H9 (cell line): ENCODE results near the gene GP2. TPM values are rescaled to one million over a fixed set of nuclear protein-coding genes. Genes with fewer than 3 reads are reported as not detected.

Experiments
- DNase-seq: peaks from one replicate; pipeline ENCODE4 v3.0.0-alpha.2; 2017
- H2AFZ ChIP-seq: one replicate; pipeline ENCODE4 v1.6.1; 2013; ENCODE audit warnings: mild to moderate bottlenecking, low read length, control low read depth, moderate library complexity
- H2AK5ac ChIP-seq: 2 replicates; pipeline ENCODE4 v1.6.1; 2013; ENCODE audit warnings: low read length, control low read depth, mixed read lengths; ENCODE audit not compliant: insufficient read length
- H2BK120ac ChIP-seq: one replicate; pipeline ENCODE4 v1.6.1; 2013; ENCODE audit warnings: low read depth, mild to moderate bottlenecking, low read length, control low read depth, inconsistent platforms; ENCODE audit not compliant: poor library complexity, severe bottlenecking
- H2BK12ac ChIP-seq: 2 replicates; pipeline ENCODE4 v1.6.1; 2013; ENCODE audit warnings: low read length, control low read depth, mixed read lengths, low read depth; ENCODE audit not compliant: insufficient read length
- H2BK15ac ChIP-seq: 2 replicates; pipeline ENCODE4 v1.6.1; 2013; ENCODE audit warnings: low read depth, low read length, control low read depth
- H2BK20ac ChIP-seq: one replicate; pipeline ENCODE4 v1.6.1; 2013; ENCODE audit warnings: low read depth, mild to moderate bottlenecking, low read length, control low read depth, inconsistent platforms; ENCODE audit not compliant: poor library complexity, severe bottlenecking
- H2BK5ac ChIP-seq: 2 replicates; pipeline ENCODE4 v1.6.1; 2013; ENCODE audit warnings: low read length, control low read depth, mixed read lengths; ENCODE audit not compliant: insufficient read length
- H3K14ac ChIP-seq: 2 replicates; pipeline ENCODE4 v1.6.1; 2013; ENCODE audit warnings: low read length, control low read depth; ENCODE audit not compliant: insufficient read depth
- H3K18ac ChIP-seq: 2 replicates; pipeline ENCODE4 v1.6.1; 2013; ENCODE audit warnings: low read depth, mild to moderate bottlenecking, mixed read lengths, low read length, control low read depth; ENCODE audit not compliant: insufficient read length
- H3K23ac ChIP-seq: 2 replicates; pipeline ENCODE4 v1.6.1; 2013; ENCODE audit warnings: low read length, control low read depth, mixed read lengths, low read depth; ENCODE audit not compliant: insufficient read length
- H3K23me2 ChIP-seq: 2 replicates; pipeline ENCODE4 v1.6.1; 2013; ENCODE audit warnings: low read depth, mild to moderate bottlenecking, mixed read lengths, low read length, control low read depth; ENCODE audit not compliant: insufficient read length, poor library complexity, severe bottlenecking
- H3K27ac ChIP-seq: 2 replicates; pipeline ENCODE4 v1.5.1; 2013; ENCODE audit warnings: low read length, control low read depth, mixed read lengths, low read depth; ENCODE audit not compliant: insufficient read length
- H3K27me3 ChIP-seq: 2 replicates; pipeline ENCODE4 v1.6.1; 2013; ENCODE audit warnings: low read length, control low read depth, inconsistent platforms; ENCODE audit not compliant: insufficient read depth
- H3K4ac ChIP-seq: 2 replicates; pipeline ENCODE4 v1.6.1; 2013; ENCODE audit warnings: low read depth, mild to moderate bottlenecking, control low read depth, inconsistent platforms, low read length, moderate library complexity
- H3K4me1 ChIP-seq: 2 replicates; pipeline ENCODE4 v1.6.1; 2013; ENCODE audit warnings: low read length, control low read depth, inconsistent platforms; ENCODE audit not compliant: insufficient read depth
- H3K4me2 ChIP-seq: 2 replicates; pipeline ENCODE4 v1.6.1; 2013; ENCODE audit warnings: low read length, control low read depth, mixed read lengths; ENCODE audit not compliant: insufficient read length, insufficient read depth
- H3K56ac ChIP-seq: 2 replicates; pipeline ENCODE4 v1.6.1; 2013; ENCODE audit warnings: low read depth, mild to moderate bottlenecking, mixed read lengths, low read length, control low read depth; ENCODE audit not compliant: insufficient read length
- H3K79me1 ChIP-seq: 2 replicates; pipeline ENCODE4 v1.6.1; 2013; ENCODE audit warnings: low read depth, mild to moderate bottlenecking, moderate library complexity, low read length, control low read depth, inconsistent platforms; ENCODE audit not compliant: insufficient read depth, poor library complexity, severe bottlenecking
- H3K79me2 ChIP-seq: 2 replicates; pipeline ENCODE4 v1.6.1; 2013; ENCODE audit warnings: low read length, control low read depth, inconsistent platforms; ENCODE audit not compliant: insufficient read depth
- H3K9ac ChIP-seq: 2 replicates; pipeline ENCODE4 v1.6.1; 2013; ENCODE audit warnings: low read length, control low read depth, mixed read lengths; ENCODE audit not compliant: insufficient read length; ENCODE audit errors: extremely low read depth
- H3K9me3 ChIP-seq: one replicate; pipeline ENCODE4 v1.6.1; 2013; ENCODE audit warnings: low read depth, low read length, inconsistent platforms; ENCODE audit not compliant: control insufficient read depth
- H3T11ph ChIP-seq: one replicate; pipeline ENCODE4 v1.6.1; 2013; ENCODE audit warnings: mild to moderate bottlenecking, low read length, control low read depth, inconsistent platforms
- H4K20me1 ChIP-seq: one replicate; pipeline ENCODE4 v1.6.1; 2013; ENCODE audit not compliant: control insufficient read depth, insufficient read length, insufficient read depth
- H4K5ac ChIP-seq: 2 replicates; pipeline ENCODE4 v1.6.1; 2013; ENCODE audit warnings: low read depth, mild to moderate bottlenecking, mixed read lengths, low read length, control low read depth; ENCODE audit not compliant: insufficient read length
- H4K8ac ChIP-seq: replicated peaks from 2 replicates; pipeline ENCODE4 v1.6.1; 2013; ENCODE audit warnings: low read length, control low read depth, mixed read lengths, low read depth; ENCODE audit not compliant: insufficient read length
- H4K91ac ChIP-seq: 2 replicates; pipeline ENCODE4 v1.6.1; 2013; ENCODE audit warnings: low read depth, mild to moderate bottlenecking, moderate library complexity, mixed read lengths, low read length, control low read depth; ENCODE audit not compliant: insufficient read length
- H3K27ac Mint-ChIP-seq, 3 experiments: 2 replicates in 2 of 3; 3 replicates in 1 of 3; pipeline ENCODE4 v1.8.0; 2020 to 2021; ENCODE audit warnings: mixed read lengths in 3 of 3, mild to moderate bottlenecking in 1 of 3, moderate library complexity in 1 of 3
- H3K27me3 Mint-ChIP-seq: 2 replicates; pipeline ENCODE4 v1.8.0; 2021; ENCODE audit warnings: low read depth, mild to moderate bottlenecking, moderate library complexity, mixed read lengths
- H3K36me3 Mint-ChIP-seq, 3 experiments: 2 replicates in 2 of 3; 3 replicates in 1 of 3; pipeline ENCODE4 v1.8.0; 2020 to 2021; ENCODE audit warnings: low read depth in 3 of 3, mixed read lengths in 3 of 3; ENCODE audit not compliant: insufficient read depth in 1 of 3
- H3K4me1 Mint-ChIP-seq, 2 experiments: 2 replicates each; pipeline ENCODE4 v1.8.0; 2020; ENCODE audit warnings: mixed read lengths in 2 of 2
- H3K4me3 Mint-ChIP-seq, 2 experiments: 2 replicates in 1 of 2; 3 replicates in 1 of 2; pipeline ENCODE4 v1.8.0; 2020 to 2021; ENCODE audit warnings: mild to moderate bottlenecking in 2 of 2, mixed read lengths in 2 of 2, moderate library complexity in 1 of 2
- H3K9me3 Mint-ChIP-seq, 2 experiments: 2 replicates in 1 of 2; 3 replicates in 1 of 2; pipeline ENCODE4 v1.8.0; 2020; ENCODE audit warnings: mild to moderate bottlenecking in 2 of 2, mixed read lengths in 2 of 2, moderate library complexity in 1 of 2
- CTCF ChIP-seq: fragments of 200-600 bp; sonication (generic); conservative IDR thresholded peaks from 3 replicates; pipeline ENCODE4 v1.8.0; 2021; ENCODE audit warnings: antibody characterized with exemption, mild to moderate bottlenecking
- WGBS: extraction: QIAGEN DNeasy Blood & Tissue Kit; methylation state at CpG from one replicate; pipeline ENCODE4 v1.1.7; 2013; ENCODE audit warnings: missing lambda C conversion rate, low lambda C conversion rate, mixed read lengths; ENCODE audit not compliant: insufficient read length; ENCODE audit errors: extremely low coverage; 5-methylcytosine and 5-hydroxymethylcytosine counted together
- total RNA-seq: library from RNA; stranded (reverse); gene quantifications from 2 replicates; pipeline ENCODE4 v1.2.1, GENCODE V29; 2021

GP2 gene
- total RNA-seq, 1 experiment from 2014 or later = not detected

- Histone ChIP-seq H3K9me3 (no peaks in the 10 kb centered on the region), H3K79me1 (no peaks in the 10 kb centered on the region), H2BK5ac (no peak overlapping the region), H3K4me1 (no peaks in the 10 kb centered on the region; the same call in 1 of the 2 replicates), H3K79me2 (no peaks in the 10 kb centered on the region), H3K14ac (no peak overlapping the region), H3K23me2 (no peaks in the 10 kb centered on the region), H3T11ph (no peak overlapping the region), H3K56ac (no peak overlapping the region), H3K18ac (no peak overlapping the region), H2AFZ (no peak overlapping the region), H3K4me2 (no peak overlapping the region), H4K8ac (no peak overlapping the region), H3K4ac (no peak overlapping the region), H3K23ac (no peak overlapping the region), H2BK12ac (no peak overlapping the region), H2BK15ac (no peak overlapping the region), H2BK120ac (no peak overlapping the region), H3K27ac (no peak overlapping the region), H2BK20ac (no peak overlapping the region), H4K20me1 (no peaks in the 10 kb centered on the region), H4K5ac (no peak overlapping the region), H2AK5ac (no peak overlapping the region), H3K27me3 (no peaks in the 10 kb centered on the region), H3K9ac (no peak overlapping the region), H4K91ac (no peak overlapping the region)
- Mint-ChIP-seq H3K4me3 (no peak overlapping the region; a peak in 2 of 5 replicates), H3K27ac (peak overlapping the region in 1 of 3 experiments; percentile 88; a peak in 1 of 7 replicates), H3K36me3 (no peaks in the 10 kb centered on the region), H3K4me1 (peaks cover 23 to 33% of the 10 kb centered on the region in 2 experiments), H3K27me3 (peaks cover 7% of the 10 kb centered on the region), H3K9me3 (no peaks in the 10 kb centered on the region; a peak in 1 of 5 replicates)
- no peak for TF ChIP-seq CTCF
- no CpG with 5 or more reads among the region's 16 CpGs for WGBS
- peak; percentile 32 for DNase-seq
Measured at GRCh38 chr16:20291208-20292206, 35.8 kb downstream of the GP2 start.
